GM18526 (cell line): ENCODE measurements around the gene FBXO10.

ENCODE experiments used
- POLR2A ChIP-seq: IDR thresholded peaks from 3 replicates; pipeline ENCODE4 v1.6.1; 2011; ENCODE audit not compliant: insufficient read length; ENCODE audit errors: extremely low read depth

The FBXO10 gene

DNA sequence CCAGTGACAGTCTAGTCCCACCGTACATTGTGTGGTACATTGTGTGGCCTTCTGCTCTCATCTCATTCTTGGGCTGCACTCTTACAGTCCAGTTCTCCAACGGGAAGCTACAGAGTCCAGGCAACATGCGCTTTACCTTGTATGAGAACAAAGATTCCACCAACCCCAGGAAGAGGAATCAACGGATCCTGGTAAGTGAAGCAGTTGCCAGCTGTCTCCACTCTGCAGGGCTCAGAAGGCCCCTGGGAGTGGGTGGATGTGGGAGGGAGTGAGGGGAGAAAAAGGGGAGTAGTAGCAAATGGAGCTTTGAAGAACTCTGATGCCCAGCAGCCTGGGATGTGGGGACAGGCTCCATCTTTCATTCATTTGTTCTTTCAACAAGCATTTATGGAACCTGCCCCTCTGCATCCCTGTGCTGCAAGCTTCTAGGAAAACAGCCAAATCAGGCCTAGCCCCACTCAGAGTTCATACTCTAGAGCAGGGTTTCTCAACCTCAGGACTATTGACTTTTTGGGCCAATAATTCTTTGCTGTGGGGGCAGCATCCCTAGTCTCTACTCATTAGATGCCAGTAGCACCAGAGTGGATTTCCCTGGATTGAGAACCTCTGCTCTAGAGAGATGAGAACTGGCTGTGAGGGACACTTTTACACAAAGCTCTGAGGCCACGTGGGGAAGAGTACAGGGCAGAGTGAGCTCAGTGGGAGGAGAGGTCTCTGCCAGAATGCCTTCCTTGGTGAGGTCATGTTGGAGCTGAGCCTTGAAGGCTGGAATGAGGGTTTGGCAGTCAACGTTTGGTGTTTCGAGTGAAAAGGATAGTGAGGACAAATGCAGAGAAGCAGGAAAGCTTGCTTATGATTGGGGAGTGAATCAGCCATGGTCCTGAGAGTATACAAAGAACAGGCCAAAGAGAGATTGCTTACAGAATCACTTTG, 89.3 kb downstream of the FBXO10 start:
- TF ChIP-seq POLR2A = no peak

GRCh38 chr9:37486256-37486615, 89.9 kb downstream of the FBXO10 start:
- no peak for TF ChIP-seq POLR2A

- TF ChIP-seq POLR2A = peak; percentile 95
Observed at GRCh38 chr9:37485389-37486255, 90.6 kb downstream of the FBXO10 start, which contains the start of gene POLR1E. Gene POLR1E, plus strand, starts transcription at chr9:37485948. Its CDS starts 100 bp downstream, at chr9:37486048.

- TF ChIP-seq POLR2A = no peak
Observed at GRCh38 chr9:37480759-37481158, 95.4 kb downstream of the FBXO10 start.

GRCh38 chr9:37476930-37477329, 99.2 kb downstream of the FBXO10 start:
- no peak for TF ChIP-seq POLR2A

- no peak for TF ChIP-seq POLR2A
Observed at GRCh38 chr9:37474438-37474837, 101.7 kb downstream of the FBXO10 start.

GRCh38 chr9:37471942-37472684, 104.1 kb downstream of the FBXO10 start:
- no peak for TF ChIP-seq POLR2A

DNA sequence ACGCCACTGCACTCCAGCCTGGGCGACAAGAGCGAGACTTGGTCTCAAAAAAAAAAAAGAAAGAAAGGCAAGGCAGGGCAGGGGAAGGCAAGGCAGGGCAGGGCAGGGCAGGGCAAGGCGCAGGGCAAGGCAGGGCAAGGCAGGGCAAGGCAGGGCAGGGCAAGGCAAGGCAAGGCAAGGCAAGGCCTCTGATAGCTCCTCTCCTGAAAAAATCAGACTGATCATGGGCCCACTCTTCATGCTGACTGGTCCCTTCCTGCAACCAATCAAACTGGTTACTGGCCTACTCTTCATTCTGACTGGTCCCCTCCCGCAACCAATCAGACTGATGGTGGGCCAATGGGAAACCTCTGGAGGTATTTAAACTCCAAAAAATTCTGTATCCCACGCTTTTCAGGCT, 107.6 kb downstream of the FBXO10 start:
- TF ChIP-seq POLR2A = no peak

- TF ChIP-seq POLR2A = no peak
Observed at GRCh38 chr9:37466037-37466709, 110.0 kb downstream of the FBXO10 start.

GRCh38 chr9:37465249-37466036, 110.7 kb downstream of the FBXO10 start, which contains the start of gene ZBTB5:
Gene ZBTB5, minus strand, starts transcription at chr9:37465450. Its CDS starts 22,899 bp downstream, at chr9:37442551.
- peak; percentile 33 for TF ChIP-seq POLR2A

DNA sequence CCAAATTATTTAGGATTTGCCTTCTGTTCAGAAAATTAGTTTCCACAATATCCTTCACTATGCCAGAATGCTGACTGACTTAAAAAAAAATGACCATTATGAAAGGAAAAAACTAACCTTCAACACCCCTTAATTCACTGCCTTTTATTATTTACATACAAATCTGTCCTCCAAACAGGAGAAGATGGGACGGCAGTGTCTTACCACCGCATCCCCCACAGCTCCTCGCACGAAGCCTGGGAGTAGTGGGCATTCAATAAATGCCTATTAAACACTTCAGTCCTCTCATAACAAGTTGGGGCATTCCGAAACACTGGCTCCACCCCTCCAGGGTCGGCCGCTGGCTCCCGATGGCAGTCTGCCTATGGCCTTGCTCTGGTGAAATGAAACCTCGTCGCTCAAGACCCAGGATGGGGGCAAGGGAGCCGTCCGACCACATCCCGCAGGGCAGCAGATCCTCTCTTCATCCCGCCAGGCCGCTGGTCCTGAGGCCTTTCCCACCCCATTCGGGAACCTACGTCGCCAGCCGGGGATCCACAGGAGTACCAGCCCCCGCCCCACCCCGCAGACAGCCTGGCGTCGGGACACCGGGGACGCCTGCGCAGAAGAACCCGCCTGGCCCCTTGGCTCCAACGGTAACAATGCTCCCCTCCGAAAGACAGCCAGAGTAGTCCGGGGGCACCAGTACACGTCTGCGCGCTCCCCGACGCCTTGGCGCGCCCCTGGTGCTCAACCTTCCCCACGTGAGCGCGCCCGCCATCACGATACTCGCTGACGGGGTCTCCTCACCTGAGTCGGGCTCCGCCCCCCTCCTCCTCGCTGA, 111.5 kb downstream of the FBXO10 start:
- peak; percentile 51 for TF ChIP-seq POLR2A

GRCh38 chr9:37464006-37464405, 112.2 kb downstream of the FBXO10 start:
- TF ChIP-seq POLR2A = no peak
